Measurements from ENCODE around the gene SYCP2.

Gene SYCP2

DNA sequence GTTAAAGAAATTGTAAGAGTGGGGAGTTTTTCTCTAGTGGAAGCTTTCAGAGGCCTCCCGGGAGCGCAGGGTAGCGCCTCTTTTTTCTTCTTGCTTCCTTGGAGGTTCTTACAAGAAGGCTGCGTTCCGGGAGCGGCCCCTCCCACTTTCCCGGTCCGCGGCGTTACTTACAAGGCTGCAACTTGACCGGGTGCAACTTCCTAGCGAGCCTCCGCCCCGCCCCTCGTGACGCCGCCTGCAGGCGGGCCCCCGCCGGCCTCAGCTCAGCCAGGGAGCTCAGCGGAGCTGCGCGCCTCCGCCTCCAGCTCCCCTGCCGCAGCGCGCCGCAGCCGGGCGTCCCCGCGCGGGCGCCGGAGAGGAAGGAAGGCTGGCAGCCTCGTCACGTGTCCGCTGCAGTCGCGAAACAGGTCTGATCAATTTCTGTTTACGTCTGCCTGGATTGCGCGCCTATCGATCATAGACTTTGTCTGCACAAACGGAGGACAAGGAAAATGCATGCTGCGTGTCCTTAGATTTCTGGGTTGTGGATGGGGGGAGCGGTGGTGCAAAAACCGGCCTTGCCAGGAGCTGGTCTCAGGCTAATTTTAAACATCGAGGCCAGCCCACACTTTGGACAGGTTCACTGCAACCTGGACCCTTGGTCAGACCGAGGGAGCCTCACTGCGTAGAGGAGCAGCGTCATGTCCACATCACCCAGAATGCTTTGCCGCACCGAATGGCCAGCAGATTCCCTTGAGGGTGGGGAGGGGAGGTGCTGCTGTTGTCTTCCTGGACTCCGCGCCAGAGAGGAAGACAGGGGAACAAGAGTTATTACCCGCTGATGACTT lies 6.9 kb upstream of the SYCP2 start, which contains the start of the genes FAM217B and PPP1R3D:
Gene FAM217B (plus strand): TSS at position 261 of the 827 bp plus-strand sequence. CDS start 3,555 bp downstream, outside the sequence.
Gene PPP1R3D (minus strand): TSS at position 177 of the 827 bp plus-strand sequence. CDS start 374 bp downstream, outside the sequence.
- DNase-seq = peak; percentile 91 to 94

DNA sequence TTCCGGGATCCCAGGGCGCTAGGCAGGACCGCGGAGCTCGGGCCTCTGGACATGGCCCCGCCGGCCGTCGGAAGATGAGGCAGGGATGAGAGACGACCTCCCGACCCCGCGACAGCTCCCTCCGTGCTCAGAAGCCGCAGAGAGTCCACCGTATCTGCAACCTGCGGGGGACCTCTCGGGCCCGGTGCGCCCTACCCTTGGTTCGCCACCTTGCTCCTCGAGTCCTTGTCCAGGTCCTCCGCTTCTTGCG lies 6.4 kb upstream of the SYCP2 start:
- DNase-seq = no peak

DNA sequence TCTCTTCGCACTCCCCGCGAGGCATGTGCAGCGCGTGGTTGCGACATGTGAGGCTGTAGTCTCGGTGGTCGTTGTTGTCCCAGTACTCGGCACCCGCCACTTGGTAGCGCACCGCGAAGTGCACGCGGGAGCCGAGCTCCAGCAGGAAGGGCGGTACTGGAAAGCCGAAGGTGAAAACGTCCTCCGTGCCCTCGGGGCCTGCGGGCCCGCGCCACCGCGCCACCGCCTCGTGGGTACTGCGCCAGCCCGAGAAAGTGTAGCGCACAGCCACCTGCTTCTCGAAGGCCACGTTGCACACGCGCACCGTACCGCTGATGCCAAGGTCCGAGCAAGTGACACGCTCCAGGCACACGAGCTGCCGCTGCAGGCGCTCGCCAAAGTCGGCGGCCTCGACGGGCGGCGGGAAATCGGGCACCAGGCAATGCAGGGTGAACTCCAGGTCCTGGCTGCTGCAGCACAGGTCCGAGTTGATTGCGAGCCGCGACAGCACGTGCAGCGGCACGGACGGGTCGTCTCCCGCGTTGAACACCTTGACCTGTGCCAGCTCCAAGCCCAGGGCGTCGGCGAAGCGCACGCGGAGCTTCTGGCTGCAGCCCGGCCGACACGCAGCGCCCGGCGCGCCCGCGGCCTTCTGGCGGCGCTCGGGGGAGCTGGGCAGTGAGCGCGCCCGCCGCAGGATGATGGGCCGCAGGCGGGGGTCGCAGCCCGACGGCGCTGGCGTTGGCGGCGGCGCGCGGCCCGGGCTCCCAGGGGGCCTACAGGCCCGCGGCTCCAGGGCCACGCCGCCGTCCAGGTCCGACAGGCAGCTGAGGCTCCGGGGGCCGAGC lies 5.8 kb upstream of the SYCP2 start:
- no peak for DNase-seq

DNA sequence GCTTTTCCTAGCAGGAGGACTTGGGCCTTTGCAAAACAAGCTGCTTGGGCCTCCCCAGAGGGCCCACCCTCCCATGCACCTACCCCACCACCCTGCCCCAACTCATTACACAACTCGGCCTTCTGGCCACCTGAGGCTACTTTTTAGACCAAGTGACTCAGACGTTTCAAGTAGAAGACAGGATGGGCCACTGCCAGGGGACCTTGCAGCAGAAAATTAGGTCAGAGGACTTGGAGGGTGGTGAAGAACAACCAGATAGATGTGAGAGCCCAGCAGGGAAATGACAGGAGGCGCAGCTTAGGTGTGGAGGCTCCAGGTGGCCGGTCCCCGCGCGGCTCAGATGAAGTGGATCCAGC lies 5.2 kb upstream of the SYCP2 start:
- no peak for DNase-seq

DNA sequence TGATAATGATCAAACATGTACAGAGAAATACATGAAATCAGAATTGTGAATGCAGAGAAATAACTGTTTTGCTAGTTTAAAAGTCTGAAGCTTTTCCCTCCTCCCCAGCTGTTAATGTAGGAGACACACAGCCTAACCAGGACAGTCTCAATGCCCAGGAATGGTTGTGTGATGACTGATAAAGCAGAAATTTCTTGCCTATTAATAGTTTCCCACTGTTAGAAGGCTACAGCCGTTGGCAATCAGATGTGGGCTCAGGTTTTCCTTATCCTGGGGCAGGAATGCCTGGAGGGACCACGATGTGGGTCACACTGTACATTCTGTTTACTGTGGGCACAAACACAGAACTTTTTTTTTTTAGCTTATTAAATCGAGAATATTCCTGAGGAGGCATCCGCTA lies 4.8 kb upstream of the SYCP2 start:
- DNase-seq = no peak

DNA sequence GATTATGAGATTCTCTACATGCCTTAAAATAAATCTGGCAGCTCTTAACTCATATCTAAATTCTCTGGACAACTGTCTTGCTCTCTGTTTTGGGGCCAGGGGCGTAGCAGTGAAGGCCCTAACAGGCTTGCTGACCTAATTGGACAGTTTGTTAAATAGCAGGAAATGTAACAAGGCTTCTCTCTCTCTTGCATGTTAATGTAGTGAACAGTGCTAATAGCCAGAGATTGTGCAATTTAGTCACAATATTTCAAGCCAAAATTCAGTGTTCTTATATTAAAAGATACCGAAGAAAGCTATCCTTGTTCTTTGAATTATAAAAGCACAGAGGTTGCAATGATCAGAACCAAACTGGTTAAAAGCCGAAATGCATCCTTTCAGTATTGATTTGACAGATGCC lies 3.7 kb upstream of the SYCP2 start:
- no peak for DNase-seq

DNA sequence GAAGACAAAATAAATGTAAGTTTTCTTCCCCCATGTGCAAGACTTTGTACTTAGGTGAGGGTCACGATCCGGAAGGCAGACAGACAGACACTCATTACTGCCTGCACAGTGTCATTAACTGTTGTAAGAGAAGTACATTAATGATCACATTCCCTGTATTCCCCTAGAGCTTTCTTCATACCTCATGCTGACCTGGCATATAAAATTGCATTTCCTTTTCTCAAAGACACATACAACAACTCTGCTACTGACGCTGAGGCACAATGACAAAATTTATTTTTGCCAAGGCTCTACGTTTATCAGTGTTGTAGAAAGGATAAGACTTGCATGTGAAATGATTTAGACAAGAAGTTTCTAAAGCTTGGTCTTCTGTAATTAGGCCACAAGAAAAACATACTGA lies 3.0 kb upstream of the SYCP2 start:
- DNase-seq = no peak

DNA sequence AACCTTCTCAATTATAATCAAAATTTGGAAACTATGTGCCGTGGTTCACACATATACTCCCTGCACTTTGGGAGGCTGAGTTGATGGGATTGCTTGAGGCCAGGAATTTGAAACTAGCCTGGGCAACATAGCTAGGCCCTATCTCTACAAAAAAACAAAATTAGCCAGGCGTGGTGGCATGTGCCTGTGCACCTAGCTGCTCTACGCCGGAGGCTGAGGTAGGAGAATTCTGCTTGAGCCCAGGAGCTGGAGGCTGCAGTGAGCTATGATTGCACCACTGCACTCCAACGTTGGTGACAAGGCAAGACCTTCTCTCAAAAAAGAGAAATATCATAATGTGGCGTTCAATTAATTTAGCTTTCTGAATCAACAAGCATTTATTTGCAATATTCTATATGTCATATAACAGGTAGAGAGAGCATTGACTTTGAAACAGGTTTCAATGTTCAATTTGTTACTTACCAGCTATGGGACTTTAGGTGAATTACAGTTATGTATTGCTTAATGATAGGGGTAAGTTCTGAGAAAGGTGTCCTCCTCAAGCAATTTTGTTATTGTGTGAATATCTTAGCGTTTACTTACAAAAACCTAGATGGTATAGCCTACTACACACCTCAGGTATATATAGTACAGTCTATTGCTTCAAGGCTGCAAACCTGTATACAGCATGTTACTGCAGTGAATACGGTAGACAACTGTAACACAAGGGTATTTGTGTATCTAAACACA lies 2.2 kb upstream of the SYCP2 start:
- DNase-seq = no peak

DNA sequence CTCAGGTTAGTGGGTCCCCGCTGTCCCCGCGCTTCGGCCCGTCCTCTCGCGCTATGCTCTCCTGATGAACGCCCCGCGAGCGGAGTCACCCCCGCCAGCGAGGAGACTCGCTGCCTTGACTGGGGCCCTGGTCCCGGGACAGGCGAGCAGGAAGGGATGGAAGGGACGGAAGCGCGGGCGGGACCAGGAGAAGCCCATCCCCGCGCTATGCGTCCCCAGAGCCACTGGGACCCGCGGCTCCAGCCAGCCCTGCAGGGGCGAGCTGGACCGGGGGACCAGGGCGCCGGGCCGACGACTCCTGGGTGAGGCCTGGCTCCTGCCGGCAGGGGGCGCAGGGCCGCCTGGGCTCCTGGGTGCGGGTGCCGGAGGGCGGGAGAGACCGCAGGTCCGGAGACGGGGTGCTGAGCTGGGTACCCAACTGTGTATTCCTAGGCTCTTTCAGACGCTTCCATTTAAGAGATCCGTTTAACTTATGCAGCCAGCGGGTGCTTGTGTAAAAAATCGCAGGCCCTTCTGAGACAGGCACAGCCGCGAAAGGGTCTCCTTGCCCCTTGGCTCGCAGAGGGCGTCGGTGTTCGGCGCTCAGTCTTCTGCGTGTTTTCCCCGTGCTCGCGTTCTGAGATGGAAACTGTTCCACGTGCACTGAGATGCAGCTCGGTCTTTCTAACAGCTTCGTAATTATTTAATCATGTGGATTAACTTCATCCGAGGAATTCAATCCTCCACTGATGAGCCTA lies 580 bp upstream of the SYCP2 start:
- DNase-seq = peak; percentile 79 to 85

DNA sequence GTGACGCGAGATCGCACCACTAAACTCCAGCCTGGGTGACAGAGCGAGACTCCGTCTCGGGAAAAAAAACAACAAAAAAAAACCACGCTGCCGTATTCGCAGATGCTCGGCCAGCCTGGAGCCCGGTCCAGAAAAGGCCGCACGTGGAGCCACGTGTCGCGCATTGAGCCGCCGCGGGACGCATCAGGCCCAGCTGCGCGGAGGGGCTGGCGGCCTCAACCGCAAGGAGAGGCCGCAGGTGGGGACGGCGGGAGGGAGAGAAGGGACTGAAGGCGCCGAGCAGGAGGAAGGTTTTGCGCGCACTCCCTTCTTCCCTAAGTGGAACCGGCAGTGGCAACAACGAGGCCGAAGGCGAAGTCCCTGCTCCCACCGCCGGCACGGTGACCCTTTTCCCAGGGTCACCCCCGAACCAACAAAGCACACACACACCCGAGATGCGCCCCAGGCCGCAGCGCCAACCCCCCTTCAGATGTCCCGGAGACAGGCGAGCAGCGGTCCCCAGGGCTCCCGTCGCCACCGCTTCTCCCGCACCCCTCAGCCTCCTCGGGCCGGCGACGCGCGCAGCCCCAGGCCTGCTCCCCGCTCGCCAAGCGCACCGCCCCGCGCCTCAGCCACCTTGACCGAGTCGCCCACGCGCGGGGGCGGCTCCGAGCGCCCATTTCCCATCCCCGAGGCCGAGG lies 681 bp downstream of the SYCP2 start:
- no peak for DNase-seq

DNA sequence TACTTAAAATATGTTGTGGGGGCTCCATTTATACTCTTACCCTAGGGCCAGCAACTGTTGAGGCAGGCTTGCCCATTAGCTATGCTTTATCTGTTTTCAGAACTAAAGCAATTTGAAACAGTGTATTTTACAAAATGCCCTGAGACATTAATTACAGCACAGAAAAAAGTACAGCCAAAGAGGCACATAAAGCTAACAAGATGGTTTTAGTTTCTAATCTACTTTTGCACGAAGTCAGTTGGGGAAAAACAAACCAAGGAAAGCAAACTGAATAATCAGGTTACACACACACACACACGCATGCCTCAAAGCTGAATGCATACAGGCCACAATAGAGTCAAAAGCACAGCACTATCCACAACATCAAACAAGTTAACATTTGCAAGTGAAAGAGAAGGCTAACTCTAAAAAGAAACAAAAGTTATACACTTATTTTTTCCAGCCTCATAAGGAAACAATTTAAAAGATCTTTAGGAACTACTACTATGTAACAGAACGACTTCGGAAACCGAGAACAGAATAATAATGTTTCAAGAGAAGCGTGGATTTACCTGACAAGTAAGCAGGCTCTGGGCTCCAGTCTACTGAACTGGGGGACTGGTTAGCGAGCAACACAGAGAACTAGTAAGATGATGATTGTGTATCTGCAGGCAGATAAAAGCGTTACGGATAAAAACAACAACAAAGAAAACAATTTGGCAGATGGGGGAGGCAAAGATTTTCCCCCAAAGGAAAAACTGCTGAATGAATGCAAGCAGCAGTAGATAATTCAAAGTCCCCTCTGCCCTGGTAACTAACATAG lies 1.7 kb downstream of the SYCP2 start:
- no peak for DNase-seq

DNA sequence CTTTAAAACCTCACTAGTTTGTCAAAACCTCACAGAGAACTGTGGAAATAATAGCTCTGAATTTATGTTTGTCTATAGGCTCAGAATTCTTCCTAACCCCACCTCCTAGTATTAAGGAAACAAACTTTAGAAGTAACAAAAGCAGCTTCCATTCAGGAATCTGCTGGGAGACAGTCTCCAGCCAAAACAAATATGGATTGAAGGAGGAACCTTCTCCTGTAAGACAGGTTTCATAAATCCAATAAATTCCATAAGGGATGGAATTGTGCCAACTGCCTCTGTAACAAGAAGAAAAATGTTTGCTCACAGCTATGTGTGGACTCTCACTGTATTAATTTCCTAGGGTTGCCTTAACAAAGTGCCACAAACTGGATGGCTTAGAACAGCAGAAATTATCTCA lies 7.5 kb downstream of the SYCP2 start:
- DNase-seq = no peak

DNA sequence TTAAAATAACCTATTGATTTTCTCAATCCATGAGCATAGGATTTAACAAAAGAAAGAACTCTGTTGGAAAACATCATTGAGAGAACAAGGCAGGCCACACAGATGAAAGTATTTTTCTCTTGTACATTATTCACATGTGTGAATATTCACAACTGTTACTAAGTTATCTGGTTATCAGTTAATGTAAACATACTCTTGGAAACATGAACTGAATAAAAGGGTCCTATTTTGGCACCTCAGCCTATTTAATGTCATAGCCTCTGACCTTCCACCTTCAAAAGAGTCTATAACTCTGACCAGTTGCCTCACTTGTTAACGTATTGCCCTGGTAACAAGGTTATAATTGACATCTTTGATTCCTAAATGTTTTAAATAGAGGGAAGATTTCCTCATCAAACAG lies 8.1 kb downstream of the SYCP2 start:
- no peak for DNase-seq

DNA sequence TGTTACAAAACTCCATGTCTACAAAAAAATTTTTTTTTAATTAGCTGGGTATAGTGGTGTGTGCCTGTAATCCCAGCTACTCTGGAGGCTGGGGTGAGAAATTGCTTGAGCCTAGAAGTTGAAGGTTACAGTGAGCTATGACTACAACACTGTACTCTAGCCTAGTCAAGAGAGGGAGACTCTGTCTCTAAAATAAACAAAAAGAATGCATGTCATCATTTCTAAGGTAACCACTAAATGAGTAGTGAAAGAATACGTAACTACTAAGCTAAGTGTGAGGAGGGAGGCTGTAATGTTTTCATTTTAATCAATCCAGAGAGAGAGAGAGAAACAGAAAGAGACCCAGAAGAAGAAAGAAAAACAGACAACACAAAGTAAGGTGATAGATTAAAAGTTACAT lies 9.9 kb downstream of the SYCP2 start:
- no peak for DNase-seq

DNA sequence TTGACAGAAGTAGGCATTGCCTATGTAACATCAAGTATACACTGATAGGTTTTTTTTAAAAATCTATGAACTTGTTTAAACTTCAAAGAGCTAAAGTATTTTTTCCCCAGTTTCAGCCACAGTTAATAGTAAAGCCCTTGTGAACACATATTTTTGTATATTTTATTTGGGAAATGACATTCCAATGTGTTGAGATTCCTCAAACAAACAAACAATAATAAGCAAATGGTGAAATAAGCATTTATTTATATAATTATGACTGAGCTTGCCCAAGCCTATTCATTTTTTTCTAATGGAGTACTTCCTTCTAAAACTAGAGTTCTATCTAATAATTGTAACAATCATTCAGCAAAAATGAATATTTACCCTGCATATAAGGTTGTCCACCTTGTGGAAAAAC lies 12.5 kb downstream of the SYCP2 start:
- no peak for DNase-seq

DNA sequence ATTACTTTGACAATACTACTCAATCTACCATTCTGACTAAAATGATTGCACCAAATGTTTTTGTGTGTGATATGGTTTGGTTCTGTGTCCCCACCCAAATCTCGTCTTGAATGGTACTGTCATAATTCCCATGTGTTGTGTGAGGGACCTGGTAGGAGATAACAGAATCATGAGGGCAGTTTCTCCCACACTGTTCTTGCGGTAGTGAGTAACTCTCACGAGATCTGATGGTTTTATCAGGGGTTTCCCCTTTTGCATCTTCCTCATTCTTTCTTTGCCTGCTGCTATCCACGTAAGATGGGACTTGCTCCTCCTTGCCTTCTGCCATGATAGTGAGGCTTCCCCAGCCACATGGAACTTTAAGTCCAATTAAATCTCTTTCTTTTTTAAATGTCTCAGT lies 20.8 kb downstream of the SYCP2 start:
- no peak for DNase-seq

DNA sequence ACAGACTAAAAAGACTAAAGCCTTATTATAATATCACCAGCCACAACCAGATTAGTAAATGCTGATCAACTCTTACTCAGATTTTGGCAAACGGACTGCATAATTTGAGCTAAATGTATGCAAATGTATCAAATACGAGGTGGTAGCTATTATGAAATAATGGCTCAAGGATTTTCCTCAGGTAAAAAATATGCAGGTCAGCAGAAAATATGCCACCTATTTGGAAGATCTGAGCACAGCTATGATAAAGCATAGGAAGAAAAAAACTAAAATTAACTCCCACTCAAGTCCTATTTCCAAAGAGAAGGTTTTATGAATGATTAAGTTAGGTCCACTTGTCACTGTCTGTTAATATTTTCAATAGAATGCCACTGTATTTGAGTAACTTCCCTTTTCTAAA lies 22.4 kb downstream of the SYCP2 start:
- DNase-seq = no peak

DNA sequence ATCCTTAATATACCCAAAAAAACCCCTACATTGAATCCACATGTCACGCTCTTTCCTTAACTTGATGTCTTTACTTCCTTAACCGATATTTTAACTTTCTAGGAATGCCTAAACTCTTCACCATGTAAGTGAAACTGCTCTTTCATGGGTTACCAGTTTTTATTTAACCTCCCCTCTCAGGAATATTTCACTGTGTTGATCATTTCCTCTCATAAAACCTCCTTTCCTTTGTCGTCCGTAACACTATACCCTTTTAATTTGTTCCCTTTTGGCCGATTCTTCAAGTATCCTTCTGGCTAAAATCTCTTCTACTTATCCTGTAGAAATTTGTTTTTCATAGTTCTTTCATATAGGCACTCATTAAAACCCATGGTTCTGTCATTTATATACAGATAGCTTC lies 24.6 kb downstream of the SYCP2 start:
- DNase-seq = no peak

DNA sequence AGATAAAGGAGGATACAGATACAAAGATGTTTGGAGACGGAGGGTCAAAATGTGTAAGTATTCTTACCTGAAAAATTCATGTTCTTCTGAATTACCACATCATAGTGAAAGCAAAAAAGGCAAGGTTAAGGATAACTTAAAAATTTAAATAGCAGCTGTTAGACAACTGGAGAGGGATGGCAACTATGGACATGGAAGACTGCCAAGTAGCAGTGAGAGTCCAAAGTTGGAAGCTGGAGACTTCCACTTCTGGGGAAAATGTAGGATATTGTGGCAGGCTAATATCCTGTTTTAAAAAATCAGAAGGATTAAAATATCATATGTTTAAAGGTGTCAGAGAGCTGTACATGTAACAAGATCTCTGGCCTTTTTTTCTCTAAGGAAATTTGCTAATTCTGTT lies 29.8 kb downstream of the SYCP2 start:
- DNase-seq = no peak

DNA sequence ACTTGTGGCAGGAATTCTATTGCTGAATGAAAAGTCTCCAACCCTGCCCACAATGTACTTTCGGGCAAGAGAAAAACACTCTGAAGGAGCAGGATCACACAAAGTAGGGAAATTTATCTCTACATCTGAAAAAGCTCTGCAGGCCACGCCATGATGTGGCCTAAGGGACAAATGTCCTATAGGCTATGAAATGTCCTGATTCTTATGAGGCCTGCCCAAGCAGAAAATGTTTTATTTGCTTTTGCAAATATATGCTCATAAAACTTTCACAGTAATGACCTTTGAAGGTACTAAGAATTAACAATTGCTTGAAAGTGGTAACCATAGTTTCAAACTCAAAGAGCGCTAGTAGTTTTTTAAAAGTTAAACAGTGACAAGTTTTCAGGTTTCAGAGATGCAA lies 31.0 kb downstream of the SYCP2 start:
- no peak for DNase-seq

DNA sequence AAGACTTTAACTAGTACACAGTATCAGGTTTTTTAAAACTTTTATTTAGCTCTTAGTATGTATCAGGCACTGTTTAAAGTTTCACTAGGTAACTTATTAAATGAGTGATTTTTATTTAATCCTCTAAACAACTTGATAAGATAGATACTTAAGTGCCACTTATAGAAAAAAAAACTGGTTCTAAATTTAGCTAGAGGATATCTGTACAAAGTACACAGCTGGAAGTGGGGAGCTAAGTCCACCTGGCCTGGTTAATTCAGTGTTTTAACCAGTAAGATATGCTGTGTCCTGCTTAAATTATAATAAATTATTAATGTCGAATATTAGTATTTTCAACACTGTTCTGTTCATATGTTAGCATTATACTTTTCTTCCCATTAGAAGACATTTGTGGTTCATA lies 37.5 kb downstream of the SYCP2 start:
- no peak for DNase-seq

DNA sequence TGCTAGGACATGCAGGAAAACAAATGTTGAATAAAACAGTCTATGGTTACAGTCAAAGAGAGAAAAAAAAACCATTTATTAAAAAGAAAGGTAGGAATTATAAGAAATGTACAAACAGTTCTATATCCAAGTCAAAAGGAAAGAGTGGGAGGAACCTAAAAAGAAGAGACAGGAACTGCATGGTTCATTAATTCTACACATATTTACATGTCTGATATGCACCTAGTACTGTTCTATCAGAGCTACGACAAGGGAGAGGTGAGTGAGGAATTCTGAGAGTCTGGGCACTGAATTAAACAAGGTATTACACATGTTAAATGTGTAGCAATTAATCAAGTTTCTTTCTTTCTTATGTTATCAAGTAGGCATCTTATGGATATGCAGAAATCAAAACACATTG lies 41.9 kb downstream of the SYCP2 start:
- no peak for DNase-seq

Measured in activated CD4-positive, alpha-beta T cell treated with anti-CD3 and anti-CD28 coated beads, Interleukin-2, amount 50 U/mL, for 48 hours (primary cell).